ENCODE measurements around the gene MUS81. TPM values are rescaled to one million over a fixed set of nuclear protein-coding genes. Genes with fewer than 3 reads are reported as not detected.

Gene MUS81
- total and polyA plus RNA-seq, 9 of the 15 experiments (the other 6 are each of a cell fraction or from before 2014, with no cell fraction given), result 13.4 to 118 (median 53.7) TPM

- no peak for TF ChIP-seq ZNF592 (IDR thresholded peaks at IDR 0.05)
- peak; percentile 4; the same call in 1 of the 2 replicates for TF ChIP-seq OTX1 (CRISPR knock-in tag; IDR thresholded peaks at IDR 0.05)
- TF ChIP-seq ETS2 (tag; IDR thresholded peaks at IDR 0.05; ENCODE audit: borderline replicate concordance, poor library complexity, severe bottlenecking), result no peak
- no peak for TF ChIP-seq CUX1 (CRISPR knock-in tag; IDR thresholded peaks at IDR 0.05)
- no peak for TF ChIP-seq GTF2A2 (tag; IDR thresholded peaks at IDR 0.05)
Observed at GRCh38 chr11:65858681-65859087, 1.5 kb upstream of the MUS81 start (continued).
